Neural cell (in vitro differentiated cells): ENCODE results near the gene PRMT5.

Source experiments
- EP300 ChIP-seq: fragments of 450-650 bp; conservative IDR thresholded peaks from 2 replicates; pipeline ENCODE4 v1.6.1; 2014; ENCODE audit warnings: antibody characterized with exemption, mild to moderate bottlenecking, moderate library complexity; ENCODE audit not compliant: poor library complexity, severe bottlenecking
- POLR2AphosphoS5 ChIP-seq: IDR thresholded peaks from 2 replicates; pipeline ENCODE4 v1.6.1; 2012
- TF ChIP-seq, protein P1 (sequence below): fragments of 450-650 bp; IDR thresholded peaks from 2 replicates; pipeline ENCODE4 v1.5.1; 2014; ENCODE audit warnings: antibody characterized with exemption, mild to moderate bottlenecking, moderate library complexity; ENCODE audit not compliant: poor library complexity, severe bottlenecking
- TF ChIP-seq, protein P2 (sequence below): IDR thresholded peaks from 2 replicates; pipeline ENCODE4 v1.6.1; 2012; ENCODE audit warnings: borderline replicate concordance

DNA sequence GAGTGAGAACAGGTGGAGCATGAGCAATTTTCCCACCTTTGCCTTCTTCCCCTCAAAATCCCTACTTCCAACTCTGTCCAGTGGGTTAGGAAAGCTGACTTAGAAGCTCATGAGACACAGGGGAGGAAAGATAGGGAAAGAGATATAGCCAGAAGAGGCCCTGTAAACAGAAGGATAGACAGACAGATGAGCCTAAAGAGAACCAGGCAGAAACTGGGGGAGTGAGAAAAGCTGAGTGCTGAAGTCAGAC, 48.2 kb upstream of the PRMT5 start:
- TF ChIP-seq, protein P1, sequence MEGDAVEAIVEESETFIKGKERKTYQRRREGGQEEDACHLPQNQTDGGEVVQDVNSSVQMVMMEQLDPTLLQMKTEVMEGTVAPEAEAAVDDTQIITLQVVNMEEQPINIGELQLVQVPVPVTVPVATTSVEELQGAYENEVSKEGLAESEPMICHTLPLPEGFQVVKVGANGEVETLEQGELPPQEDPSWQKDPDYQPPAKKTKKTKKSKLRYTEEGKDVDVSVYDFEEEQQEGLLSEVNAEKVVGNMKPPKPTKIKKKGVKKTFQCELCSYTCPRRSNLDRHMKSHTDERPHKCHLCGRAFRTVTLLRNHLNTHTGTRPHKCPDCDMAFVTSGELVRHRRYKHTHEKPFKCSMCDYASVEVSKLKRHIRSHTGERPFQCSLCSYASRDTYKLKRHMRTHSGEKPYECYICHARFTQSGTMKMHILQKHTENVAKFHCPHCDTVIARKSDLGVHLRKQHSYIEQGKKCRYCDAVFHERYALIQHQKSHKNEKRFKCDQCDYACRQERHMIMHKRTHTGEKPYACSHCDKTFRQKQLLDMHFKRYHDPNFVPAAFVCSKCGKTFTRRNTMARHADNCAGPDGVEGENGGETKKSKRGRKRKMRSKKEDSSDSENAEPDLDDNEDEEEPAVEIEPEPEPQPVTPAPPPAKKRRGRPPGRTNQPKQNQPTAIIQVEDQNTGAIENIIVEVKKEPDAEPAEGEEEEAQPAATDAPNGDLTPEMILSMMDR: no peak
- TF ChIP-seq EP300 (no peak), POLR2AphosphoS5 (no peak)
- TF ChIP-seq, protein P2, sequence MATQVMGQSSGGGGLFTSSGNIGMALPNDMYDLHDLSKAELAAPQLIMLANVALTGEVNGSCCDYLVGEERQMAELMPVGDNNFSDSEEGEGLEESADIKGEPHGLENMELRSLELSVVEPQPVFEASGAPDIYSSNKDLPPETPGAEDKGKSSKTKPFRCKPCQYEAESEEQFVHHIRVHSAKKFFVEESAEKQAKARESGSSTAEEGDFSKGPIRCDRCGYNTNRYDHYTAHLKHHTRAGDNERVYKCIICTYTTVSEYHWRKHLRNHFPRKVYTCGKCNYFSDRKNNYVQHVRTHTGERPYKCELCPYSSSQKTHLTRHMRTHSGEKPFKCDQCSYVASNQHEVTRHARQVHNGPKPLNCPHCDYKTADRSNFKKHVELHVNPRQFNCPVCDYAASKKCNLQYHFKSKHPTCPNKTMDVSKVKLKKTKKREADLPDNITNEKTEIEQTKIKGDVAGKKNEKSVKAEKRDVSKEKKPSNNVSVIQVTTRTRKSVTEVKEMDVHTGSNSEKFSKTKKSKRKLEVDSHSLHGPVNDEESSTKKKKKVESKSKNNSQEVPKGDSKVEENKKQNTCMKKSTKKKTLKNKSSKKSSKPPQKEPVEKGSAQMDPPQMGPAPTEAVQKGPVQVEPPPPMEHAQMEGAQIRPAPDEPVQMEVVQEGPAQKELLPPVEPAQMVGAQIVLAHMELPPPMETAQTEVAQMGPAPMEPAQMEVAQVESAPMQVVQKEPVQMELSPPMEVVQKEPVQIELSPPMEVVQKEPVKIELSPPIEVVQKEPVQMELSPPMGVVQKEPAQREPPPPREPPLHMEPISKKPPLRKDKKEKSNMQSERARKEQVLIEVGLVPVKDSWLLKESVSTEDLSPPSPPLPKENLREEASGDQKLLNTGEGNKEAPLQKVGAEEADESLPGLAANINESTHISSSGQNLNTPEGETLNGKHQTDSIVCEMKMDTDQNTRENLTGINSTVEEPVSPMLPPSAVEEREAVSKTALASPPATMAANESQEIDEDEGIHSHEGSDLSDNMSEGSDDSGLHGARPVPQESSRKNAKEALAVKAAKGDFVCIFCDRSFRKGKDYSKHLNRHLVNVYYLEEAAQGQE: no peak
